HEK293T (cell line): ENCODE measurements around the gene U2AF2.

Experiments
- CTCF ChIA-PET: fragments of 350-600 bp; formaldehyde crosslinking; extraction: SDS; loops from one replicate; lab custom pipeline; 2021; ENCODE audit warnings: antibody characterized with exemption, inconsistent platforms; lab: Yijun Ruan, JAX
- POLR2A ChIA-PET: fragments of 350-600 bp; formaldehyde crosslinking; extraction: SDS; loops from one replicate; lab custom pipeline; 2020; ENCODE audit warnings: antibody characterized with exemption, inconsistent platforms; lab: Yijun Ruan, JAX
- DNase-seq: peaks from one replicate; pipeline ENCODE4 v3.0.0; 2012; ENCODE audit warnings: mixed read lengths; ENCODE audit errors: extremely low spot score
- ARNT ChIP-seq: fragments of 450-650 bp; IDR thresholded peaks from 2 replicates; pipeline ENCODE4 v1.6.1; 2017; ENCODE audit warnings: mild to moderate bottlenecking
- BHLHE40 ChIP-seq: fragments of 450-650 bp; IDR thresholded peaks from 2 replicates; pipeline ENCODE4 v1.6.1; 2016; ENCODE audit warnings: mild to moderate bottlenecking, moderate library complexity, borderline replicate concordance
- CTBP1 ChIP-seq: fragments of 450-650 bp; IDR thresholded peaks from 2 replicates; pipeline ENCODE4 v1.6.1; 2016; ENCODE audit warnings: borderline replicate concordance
- ELF4 ChIP-seq: fragments of 450-650 bp; IDR thresholded peaks from 2 replicates; pipeline ENCODE4 v1.6.1; 2017; ENCODE audit warnings: antibody characterized with exemption
- FOXA1 ChIP-seq: fragments of 450-650 bp; IDR thresholded peaks from 2 replicates; pipeline ENCODE4 v1.6.1; 2016; ENCODE audit warnings: mild to moderate bottlenecking
- FOXK2 ChIP-seq: fragments of 450-650 bp; IDR thresholded peaks from 2 replicates; pipeline ENCODE4 v1.6.1; 2016; ENCODE audit warnings: mild to moderate bottlenecking
- FOXM1 ChIP-seq: fragments of 450-650 bp; IDR thresholded peaks from 2 replicates; pipeline ENCODE4 v1.6.1; 2017; ENCODE audit warnings: mild to moderate bottlenecking, borderline replicate concordance
- HDGF ChIP-seq: fragments of 450-650 bp; IDR thresholded peaks from 2 replicates; pipeline ENCODE4 v1.6.1; 2017; ENCODE audit warnings: antibody characterized with exemption, borderline replicate concordance
- L3MBTL2 ChIP-seq: fragments of 450-650 bp; conservative IDR thresholded peaks from 2 replicates; pipeline ENCODE4 v1.6.1; 2016; ENCODE audit warnings: mild to moderate bottlenecking
- LEF1 ChIP-seq: fragments of 450-650 bp; IDR thresholded peaks from 2 replicates; pipeline ENCODE4 v1.6.1; 2017; ENCODE audit warnings: mild to moderate bottlenecking, borderline replicate concordance
- NFRKB ChIP-seq: fragments of 450-650 bp; IDR thresholded peaks from 2 replicates; pipeline ENCODE4 v1.6.1; 2016; ENCODE audit warnings: mild to moderate bottlenecking, moderate library complexity
- PKNOX1 ChIP-seq: fragments of 450-650 bp; IDR thresholded peaks from 2 replicates; pipeline ENCODE4 v1.6.1; 2016
- SP1 ChIP-seq: fragments of 450-650 bp; IDR thresholded peaks from 2 replicates; pipeline ENCODE4 v1.6.1; 2017
- SUZ12 ChIP-seq: fragments of 450-650 bp; IDR thresholded peaks from 2 replicates; pipeline ENCODE4 v1.6.1; 2016; ENCODE audit warnings: mild to moderate bottlenecking
- TARDBP ChIP-seq: fragments of 450-650 bp; IDR thresholded peaks from 2 replicates; pipeline ENCODE4 v1.6.1; 2016
- ZNF384 ChIP-seq: fragments of 450-650 bp; IDR thresholded peaks from 2 replicates; pipeline ENCODE4 v1.6.1; 2016

Gene U2AF2

DNA sequence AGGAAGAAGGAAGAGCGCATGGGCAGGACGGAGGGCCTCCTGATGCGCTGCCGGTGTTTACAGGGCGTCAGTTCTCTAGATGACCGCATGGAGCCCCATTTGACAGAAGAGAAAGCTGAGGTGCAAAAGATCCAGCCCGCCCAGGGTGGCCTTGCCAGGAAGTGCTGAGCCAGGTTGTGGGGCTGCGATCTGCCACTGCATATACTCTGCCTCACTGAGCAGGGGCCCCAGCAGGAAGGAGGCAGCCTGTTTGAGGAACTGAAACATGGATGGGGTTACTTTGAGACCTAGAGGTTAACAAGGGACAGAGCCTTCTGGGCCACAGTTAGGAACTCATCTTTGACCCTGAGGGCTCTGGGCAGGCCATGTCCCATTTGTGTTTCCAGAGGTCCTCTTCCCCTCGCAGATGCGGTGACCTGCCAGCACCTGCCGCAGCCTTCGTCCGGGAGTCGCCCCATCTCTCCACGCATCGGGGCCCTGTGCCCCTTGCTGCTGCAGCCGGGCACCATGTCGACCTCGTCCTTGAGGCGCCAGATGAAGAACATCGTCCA, 23.4 kb downstream of the U2AF2 start:
- ChIA-PET POLR2A (no interaction called here), CTCF (no interaction called here)
- no peak for DNase-seq
- TF ChIP-seq LEF1 (no peak), NFRKB (no peak), CTBP1 (no peak), FOXM1 (no peak)

- ChIA-PET CTCF (no interaction called here), POLR2A (no interaction called here)
- no peak for TF ChIP-seq LEF1
- no peak for TF ChIP-seq L3MBTL2
- TF ChIP-seq ZNF384, result no peak
- no peak for TF ChIP-seq NFRKB
- TF ChIP-seq FOXK2, result no peak
- no peak for TF ChIP-seq ELF4
- no peak for TF ChIP-seq ARNT
- no peak for TF ChIP-seq FOXM1
- no peak for TF ChIP-seq CTBP1
- no peak for TF ChIP-seq PKNOX1
- TF ChIP-seq FOXA1, result no peak
- no peak for TF ChIP-seq BHLHE40
- no peak for DNase-seq
Measured at GRCh38 chr19:55679343-55680257, 24.8 kb downstream of the U2AF2 start.

DNA sequence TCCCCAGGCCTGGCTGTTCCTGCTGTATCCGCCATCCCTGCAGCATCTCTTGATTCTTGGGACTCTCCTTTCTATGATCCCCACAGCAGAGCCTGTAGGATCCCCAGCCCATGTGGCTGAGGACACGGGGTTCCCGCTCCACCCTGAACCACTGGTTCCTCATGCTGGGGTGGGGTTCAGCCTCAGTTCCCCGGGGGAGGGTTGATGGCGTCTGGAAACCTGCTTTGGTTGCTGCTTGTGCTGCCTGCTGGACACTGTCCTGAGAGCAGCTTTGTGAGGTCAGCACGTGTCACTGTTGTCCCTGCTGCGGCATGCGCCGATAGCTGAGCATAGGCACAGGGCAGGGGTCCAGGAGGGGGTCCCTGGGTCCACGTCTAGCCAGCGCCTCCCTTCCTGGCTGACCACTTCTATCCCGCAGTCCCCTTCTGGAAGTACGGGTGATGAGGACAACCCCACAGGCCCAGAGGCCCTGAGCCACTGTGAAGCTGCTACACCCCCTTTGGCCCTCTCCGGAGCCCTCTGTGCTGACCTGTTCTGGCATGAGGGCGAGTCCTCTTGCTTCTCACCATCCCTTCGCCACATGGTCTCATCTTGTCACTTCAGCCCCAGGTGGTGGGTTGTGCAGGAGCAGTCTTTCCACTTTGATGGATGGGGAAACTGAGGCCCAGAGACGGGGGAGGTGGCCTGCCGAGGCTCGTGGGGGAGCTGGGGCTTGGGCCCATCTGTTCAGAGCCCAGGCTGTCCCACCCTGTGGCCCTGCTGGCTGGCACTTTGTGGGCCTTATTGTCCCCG, 25.7 kb downstream of the U2AF2 start:
- ChIA-PET CTCF (no interaction called here), POLR2A (no interaction called here)
- no peak for DNase-seq
- TF ChIP-seq BHLHE40 (no peak), SUZ12 (no peak), LEF1 (no peak), TARDBP (no peak), FOXA1 (no peak), FOXK2 (no peak), HDGF (no peak), ZNF384 (no peak), SP1 (no peak), ELF4 (no peak), PKNOX1 (no peak), ARNT (no peak), CTBP1 (no peak), FOXM1 (no peak), L3MBTL2 (no peak), NFRKB (no peak)

DNA sequence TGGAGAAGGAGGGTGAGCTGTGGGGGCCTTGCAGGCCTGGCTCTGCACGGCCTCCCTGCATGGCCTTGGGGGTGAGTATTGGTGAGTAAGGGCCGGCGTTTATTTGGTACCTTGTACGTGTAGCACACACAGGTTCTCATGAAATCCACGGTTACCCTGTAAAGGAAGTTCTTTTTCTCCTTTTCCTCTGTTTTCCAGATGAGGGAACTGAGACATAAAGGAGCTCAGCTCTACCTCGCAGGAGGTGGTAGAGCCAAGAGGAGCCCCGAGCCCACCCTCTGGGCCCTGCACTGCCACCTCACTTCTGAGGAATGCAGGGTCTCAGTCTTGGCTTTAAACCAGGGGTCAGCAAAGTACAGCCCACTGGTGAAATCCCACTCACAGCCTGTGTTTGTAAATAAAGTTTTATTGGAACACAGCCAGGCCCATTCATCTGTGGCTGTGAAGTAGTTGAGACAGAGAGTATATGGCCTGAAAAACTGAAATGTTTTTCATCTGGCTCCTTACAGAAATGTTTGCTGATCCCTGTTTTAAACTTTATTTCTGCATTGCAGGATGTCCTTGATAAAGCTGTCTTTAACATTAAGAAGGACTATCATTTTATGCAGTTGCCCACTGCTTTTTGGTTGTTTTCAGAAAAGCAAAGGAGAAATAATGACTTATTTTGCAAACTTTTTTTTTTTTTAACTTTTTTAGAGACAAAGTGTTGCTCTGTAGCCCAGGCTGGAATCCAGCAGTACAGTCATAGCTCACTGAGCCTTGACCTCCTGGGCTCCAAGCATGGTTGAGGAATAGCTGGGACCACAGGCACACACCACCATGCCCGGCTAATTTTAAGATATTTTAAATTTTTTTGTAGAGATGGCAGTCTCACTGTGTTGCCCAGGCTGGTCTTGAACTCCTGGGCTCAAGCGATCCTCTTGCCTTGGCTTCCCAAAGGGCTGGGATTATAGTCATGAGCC, 26.6 kb downstream of the U2AF2 start:
- no peak for DNase-seq
- TF ChIP-seq SP1, result no peak
- TF ChIP-seq ZNF384, result no peak
- no peak for TF ChIP-seq FOXM1
- no peak for TF ChIP-seq L3MBTL2
- no peak for TF ChIP-seq BHLHE40
- ChIA-PET POLR2A (no interaction called here), CTCF (no interaction called here)

GRCh38 chr19:55683449-55684261, 28.8 kb downstream of the U2AF2 start:
- POLR2A ChIA-PET, result no interaction called here
- no peak for TF ChIP-seq L3MBTL2
- TF ChIP-seq NFRKB, result no peak
- TF ChIP-seq TARDBP, result no peak
- no peak for TF ChIP-seq HDGF
- no peak for TF ChIP-seq BHLHE40
- no peak for TF ChIP-seq ARNT
- TF ChIP-seq PKNOX1, result no peak
- TF ChIP-seq SP1, result no peak
- TF ChIP-seq CTBP1, result no peak
- TF ChIP-seq LEF1, result no peak
- TF ChIP-seq FOXM1, result no peak
- CTCF ChIA-PET, result no interaction called here
- no peak for DNase-seq
